NCI-H1417 (cell line): ENCODE measurements around the gene TMEFF2.
A peak's percentile ranks its signal among the peaks of the same experiment; 100 is the strongest.
"Not testable (repeated sequence)": the region's sequence is repeated elsewhere in the genome, so short reads cannot be mapped to it uniquely, and the experiment has no call there.

Experiments used
- DNase-seq, 3 experiments: peaks; one replicate each; lab custom pipeline; 2025; lab: John Stamatoyannopoulos, UW

TMEFF2 gene

DNA sequence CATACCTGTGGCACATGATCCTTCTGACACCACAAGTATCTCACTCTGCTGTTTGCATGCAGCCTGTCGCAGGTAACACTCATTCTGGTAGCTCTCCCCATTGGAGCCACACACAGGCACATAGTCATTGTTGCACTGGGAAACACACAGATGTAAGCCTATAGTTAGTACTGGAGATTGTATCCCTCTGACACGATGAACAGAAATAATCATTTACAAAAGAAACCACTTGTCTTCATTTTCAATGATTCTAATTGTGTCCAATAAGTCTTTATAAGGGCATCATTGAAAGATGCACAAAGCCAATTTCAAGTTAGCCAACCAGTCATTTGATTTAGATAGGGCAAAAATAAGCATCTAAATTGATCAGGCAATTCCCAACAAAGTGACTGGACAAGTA, 10.4 kb downstream of the TMEFF2 start:
- DNase-seq, result no peak

DNA sequence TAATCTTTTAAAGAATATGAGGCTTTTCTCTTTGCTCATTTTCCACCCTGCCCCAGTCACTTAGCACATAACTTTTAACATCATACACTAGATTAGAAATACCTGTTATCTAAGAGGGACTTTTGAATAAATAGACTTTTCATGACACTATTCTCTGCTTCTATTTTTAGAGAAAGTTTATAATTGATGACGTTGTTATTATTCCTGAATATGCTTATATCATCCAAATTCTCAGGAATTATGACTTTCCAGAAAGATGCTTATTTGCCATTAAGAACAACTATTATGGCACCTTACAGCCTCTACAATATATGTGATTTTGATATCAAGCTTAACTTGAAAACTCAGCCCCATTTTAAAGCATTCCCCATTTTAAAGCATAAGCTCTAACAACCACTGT, 11.4 kb downstream of the TMEFF2 start:
- no peak for DNase-seq

DNA sequence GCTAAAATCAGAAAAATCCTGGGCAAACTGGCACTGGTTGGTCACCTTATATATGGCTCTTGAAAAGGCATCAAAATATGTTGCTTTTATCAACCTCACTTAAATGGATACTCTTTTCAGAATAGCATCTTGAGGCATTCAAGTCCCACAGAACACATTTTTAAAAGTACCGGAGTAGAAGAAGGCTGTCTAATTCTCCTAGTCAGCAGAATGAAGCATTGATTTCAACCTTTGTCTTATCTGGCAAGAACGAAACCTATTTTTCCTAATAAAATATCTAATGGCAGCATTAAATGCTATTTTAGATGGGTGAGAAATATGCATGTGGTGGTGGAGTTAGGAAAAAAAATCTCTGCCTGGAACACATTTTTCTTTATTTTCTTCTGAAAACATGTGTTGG, 27.8 kb downstream of the TMEFF2 start:
- DNase-seq, result no peak

DNA sequence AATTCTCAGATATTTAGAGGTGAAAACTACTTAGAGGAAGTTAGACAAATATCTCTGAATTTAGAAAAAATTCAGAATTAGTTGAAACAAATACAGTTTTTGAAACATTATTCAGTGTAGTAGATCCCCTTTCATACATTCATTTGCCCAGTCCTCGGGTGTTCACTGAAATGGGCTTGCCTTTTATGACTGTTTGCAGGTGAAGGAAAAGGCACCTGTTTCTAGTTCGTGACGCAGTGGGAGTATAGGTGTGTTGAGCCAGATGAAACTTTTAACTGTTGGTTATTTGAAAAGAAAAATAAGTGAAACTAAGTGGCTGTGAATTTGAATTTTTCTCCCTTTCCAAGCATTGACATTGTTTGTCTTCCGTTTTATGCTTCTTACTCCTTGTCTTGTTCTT, 28.9 kb downstream of the TMEFF2 start:
- DNase-seq, result no peak

DNA sequence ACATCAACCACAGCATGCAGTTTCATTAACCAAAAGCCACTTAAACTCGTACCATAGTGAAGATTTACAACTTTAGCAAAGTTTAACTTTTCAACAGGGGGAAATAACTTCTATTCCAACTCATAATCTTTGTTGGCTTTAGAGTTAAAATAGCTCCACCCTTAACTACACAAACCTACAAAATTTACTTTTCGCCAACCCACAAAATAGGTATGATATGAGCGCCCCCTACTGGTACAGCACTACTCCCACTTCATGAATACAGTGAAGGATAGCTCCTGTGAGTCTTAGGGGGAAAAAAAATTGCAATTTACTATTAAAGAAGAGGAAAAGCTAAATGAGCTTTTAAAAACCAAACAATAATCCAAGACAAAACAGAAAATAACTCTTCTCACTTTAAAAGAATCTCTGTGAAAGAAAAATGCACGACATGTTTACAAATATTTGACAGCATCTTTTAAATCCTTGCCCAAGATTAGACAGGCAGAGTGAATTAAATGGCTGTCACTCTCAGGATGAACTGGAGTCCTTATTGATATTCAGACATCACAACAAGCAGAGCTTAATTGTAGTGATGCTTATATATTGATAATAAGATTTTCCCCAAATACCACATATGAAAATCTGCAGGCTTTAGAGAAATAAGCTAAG, 32.2 kb downstream of the TMEFF2 start:
- DNase-seq, result peak; percentile 48 to 78 (median 66)

DNA sequence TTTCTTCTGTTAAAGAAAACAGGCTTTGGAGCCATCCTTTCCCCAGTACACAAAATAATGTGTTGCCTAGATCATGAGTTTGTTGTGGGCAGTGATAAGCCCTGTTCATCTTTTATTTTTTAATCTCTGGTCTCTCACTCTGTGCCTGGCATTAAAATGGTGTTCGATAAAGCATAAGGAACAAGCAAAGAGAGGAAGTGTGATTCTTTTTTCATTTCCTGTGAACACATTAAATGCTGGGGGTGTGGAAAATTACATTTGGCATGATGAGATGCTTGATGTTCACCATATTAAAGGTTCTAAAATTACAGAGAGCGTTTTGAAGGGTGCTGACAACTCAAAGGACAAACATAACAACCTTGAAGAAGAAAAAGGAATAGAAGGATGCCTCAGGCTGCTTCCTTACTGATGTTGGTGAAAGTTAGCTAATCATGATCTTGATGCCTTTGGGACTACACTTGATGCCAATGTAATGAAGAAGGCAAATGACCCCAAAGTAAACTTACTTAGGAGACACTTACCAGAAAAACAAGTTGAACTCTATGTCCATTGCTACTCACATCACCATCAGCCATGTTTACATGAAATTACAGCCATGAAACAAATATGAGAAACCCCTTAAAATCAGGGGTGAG, 33.0 kb downstream of the TMEFF2 start:
- DNase-seq, result peak in 1 of 3 experiments; percentile 20

DNA sequence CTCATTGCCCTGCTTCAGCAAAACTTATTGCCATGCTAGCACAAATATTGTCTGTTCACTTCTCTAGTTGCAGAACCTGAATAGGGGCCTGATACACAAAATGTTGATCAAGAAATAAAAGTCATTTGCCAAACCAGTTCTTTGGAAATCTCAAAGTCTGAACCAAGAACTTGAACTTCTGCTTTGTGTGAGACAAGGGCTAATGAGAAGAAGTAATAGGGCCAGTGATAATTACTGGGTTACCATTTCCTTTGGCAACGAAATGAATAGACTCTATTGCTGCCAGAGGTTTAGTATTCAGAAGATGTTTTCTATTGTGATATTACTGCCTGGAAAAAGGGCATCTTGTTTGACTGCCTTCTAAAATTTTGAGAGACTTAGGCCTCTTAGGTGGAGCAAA, 35.0 kb downstream of the TMEFF2 start:
- DNase-seq, result peak in 1 of 3 experiments; percentile 34

GRCh38 chr2:192159208-192159607, 35.5 kb downstream of the TMEFF2 start:
- no peak for DNase-seq

- no peak for DNase-seq
Measured at GRCh38 chr2:192157776-192158175, 37.0 kb downstream of the TMEFF2 start.

GRCh38 chr2:192155511-192156118, 39.1 kb downstream of the TMEFF2 start:
- no peak for DNase-seq

- DNase-seq, result no peak
Measured at GRCh38 chr2:192153561-192153960, 41.2 kb downstream of the TMEFF2 start.

GRCh38 chr2:192151853-192152252, 42.9 kb downstream of the TMEFF2 start:
- peak in 2 of 3 experiments; percentile 38 to 69 for DNase-seq

DNA sequence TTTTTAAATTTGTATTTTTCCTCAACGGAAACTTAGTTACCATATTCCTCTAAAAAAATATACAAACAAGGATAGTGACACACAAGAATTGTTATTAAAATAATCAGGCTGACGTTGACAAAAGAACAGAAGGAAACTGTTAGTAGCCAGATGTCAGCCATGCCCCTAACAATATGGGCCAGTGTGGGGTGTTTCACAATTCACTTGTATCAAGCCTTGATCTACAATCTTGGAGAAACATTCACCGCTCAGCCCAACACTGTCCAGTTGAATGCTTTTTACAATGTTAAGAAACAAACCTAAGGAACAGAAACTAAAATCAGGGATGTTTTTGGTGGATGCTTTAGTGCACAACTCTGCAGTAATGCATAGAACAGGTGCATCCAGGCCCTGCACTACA, 44.6 kb downstream of the TMEFF2 start:
- DNase-seq, result no peak

DNA sequence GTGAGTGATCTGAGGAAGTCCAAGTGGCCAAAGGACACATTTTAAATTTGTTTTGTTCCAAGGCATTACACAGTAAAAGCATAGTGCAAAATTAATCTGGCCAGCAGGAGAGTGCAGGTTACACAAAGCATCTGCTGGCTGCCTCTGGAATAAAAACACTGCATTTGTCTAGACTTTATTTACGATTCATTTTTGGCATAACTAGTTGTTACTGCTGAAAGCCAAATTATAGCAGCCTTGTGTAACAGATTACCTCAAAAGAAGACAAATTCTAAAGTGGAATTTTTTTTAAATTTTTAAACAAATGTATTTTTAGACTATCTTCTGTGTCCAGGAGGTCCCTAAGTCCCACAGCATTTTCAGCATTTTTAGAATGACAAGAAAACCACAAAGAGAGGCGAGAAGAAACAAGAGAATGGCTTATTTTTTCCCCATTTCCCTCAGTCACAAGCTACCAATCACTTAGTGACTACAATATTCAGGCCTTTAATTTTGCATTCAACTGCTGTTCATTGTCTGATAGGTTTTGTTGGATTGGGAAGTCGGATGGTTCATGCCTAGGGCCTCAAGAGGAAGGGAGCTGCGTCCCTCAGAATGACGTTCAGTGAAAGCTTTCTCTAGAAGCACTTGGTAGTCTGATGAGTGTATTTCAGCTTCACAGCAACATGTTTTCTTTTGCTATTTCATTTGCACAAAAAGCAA, 46.0 kb downstream of the TMEFF2 start:
- peak in 1 of 3 experiments; percentile 17 for DNase-seq

DNA sequence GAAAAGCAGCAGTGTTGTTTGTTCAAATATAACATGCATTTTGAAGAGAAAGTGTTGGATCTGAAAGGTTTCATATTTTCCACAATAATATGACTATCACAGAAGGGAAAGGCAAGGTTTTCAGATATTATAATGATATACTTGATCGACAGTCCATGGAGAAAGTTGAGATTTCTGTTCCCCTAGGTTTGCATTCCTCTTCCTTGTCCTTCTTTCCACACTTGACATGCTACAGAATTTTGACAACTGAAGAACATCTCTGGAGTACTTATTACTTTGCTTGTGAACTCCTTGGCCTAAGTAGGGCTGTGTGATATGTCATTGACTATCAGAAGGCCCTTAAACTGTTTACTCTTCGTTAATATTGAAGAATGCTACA, 46.5 kb downstream of the TMEFF2 start:
- DNase-seq, result no peak

GRCh38 chr2:192146069-192147015, 48.4 kb downstream of the TMEFF2 start:
- DNase-seq, result no peak

DNA sequence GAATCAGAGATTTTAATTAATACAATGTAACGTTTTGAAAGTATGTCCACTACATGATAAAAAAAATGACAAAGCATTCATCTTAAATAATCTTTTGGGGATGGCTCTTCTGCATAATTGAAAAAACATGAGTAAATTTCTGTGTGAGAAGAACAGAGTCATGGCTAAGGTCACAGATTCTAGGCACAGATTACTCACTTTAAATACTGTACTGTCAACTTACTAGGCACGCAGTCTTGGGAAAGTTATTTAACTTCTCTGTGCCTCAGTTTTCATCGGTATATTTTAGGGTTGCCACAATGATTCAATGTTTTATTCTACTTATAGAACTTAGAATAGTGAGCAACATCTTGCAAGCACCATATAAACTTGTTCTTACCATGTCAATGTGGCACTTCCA, 49.2 kb downstream of the TMEFF2 start:
- DNase-seq, result no peak

- no peak for DNase-seq
Measured at GRCh38 chr2:192140236-192140839, 54.4 kb downstream of the TMEFF2 start.

DNA sequence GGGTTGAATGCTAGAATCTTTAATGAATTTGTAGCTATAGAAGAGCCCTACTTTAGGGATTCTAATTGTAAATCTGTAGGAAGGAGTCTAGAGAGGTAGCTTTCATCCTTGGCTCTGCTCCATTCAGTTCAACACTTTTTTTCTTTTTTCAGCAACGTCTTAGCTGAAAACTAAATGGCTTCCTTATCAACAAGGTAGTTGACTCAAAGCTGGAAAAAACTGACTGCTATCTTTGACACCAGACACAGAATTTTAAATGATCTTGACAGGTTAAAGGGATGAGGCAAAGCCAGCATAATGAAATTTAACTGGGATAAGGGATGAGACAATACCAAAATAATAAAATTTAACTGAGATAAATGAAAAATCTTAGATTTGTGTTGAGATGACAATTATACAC, 54.9 kb downstream of the TMEFF2 start:
- DNase-seq, result no peak

GRCh38 chr2:192137451-192137850, 57.3 kb downstream of the TMEFF2 start:
- DNase-seq, result no peak

DNA sequence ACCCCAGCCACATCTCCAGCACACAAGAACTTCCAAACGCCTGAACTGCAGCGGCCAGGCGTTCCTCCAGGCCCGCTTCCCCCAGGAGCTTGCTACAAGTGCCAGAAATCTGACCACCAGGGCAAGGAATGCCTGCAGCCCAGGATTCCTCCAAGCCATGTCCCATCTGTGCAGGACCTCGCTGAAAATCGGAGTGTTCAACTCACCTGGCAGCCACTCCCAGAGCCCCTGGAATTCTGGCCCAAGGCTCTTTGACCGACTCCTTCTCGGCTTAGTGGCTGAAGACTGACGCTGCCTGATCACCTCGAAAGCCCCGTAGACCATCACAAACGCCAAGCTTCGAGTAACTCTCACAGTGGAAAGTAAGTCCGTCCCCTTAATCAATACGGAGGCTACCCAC, 62.1 kb downstream of the TMEFF2 start:
- DNase-seq, result not testable (repeated sequence)
